Smooth muscle cell (in vitro differentiated cells): ENCODE results near the gene PCDHA1. TPM values are rescaled to one million over a fixed set of nuclear protein-coding genes. Genes with fewer than 3 reads are reported as not detected.
A peak's percentile ranks its signal among the peaks of the same experiment; 100 is the strongest.
"Not testable (repeated sequence)": the region's sequence is repeated elsewhere in the genome, so short reads cannot be mapped to it uniquely, and the experiment has no call there.

Experiments used
- DNase-seq: peaks from one replicate; lab custom pipeline; 2025; ENCODE audit not compliant: unreplicated experiment; lab: John Stamatoyannopoulos, UW
- H2AFZ ChIP-seq: fragments of 200-600 bp; sonication (generic); 2 replicates; pipeline ENCODE4 v1.6.0; 2016; ENCODE audit warnings: antibody characterized with exemption, low read depth, mild to moderate bottlenecking
- H3F3A ChIP-seq: fragments of 200-600 bp; sonication (generic); 2 replicates; pipeline ENCODE4 v1.6.0; 2017; ENCODE audit warnings: antibody characterized with exemption, low read depth
- H3K27ac ChIP-seq: fragments of 200-600 bp; sonication (generic); 2 replicates; pipeline ENCODE4 v1.5.1; 2016; ENCODE audit warnings: low read depth, mild to moderate bottlenecking
- H3K27me3 ChIP-seq: fragments of 200-600 bp; sonication (generic); 2 replicates; pipeline ENCODE4 v1.6.1; 2016; ENCODE audit warnings: low read depth, mild to moderate bottlenecking
- H3K36me3 ChIP-seq: fragments of 200-600 bp; sonication (generic); 2 replicates; pipeline ENCODE4 v1.5.1; 2016; ENCODE audit warnings: low read depth
- H3K4me1 ChIP-seq: fragments of 200-600 bp; sonication (generic); 2 replicates; pipeline ENCODE4 v1.5.1; 2016; ENCODE audit warnings: low read depth
- H3K4me2 ChIP-seq: fragments of 200-600 bp; sonication (generic); 2 replicates; pipeline ENCODE4 v1.6.0; 2016; ENCODE audit warnings: mild to moderate bottlenecking
- H3K4me3 ChIP-seq: fragments of 200-600 bp; sonication (generic); 2 replicates; pipeline ENCODE4 v1.5.1; 2016; ENCODE audit warnings: mild to moderate bottlenecking
- H3K79me2 ChIP-seq: fragments of 200-600 bp; sonication (generic); 2 replicates; pipeline ENCODE4 v1.6.0; 2016; ENCODE audit warnings: low read depth, mild to moderate bottlenecking
- H3K9ac ChIP-seq: fragments of 200-600 bp; sonication (generic); 2 replicates; pipeline ENCODE4 v1.6.0; 2016; ENCODE audit warnings: low read depth
- H3K9me3 ChIP-seq: fragments of 200-600 bp; sonication (generic); replicated peaks from 2 replicates; pipeline ENCODE4 v1.5.1; 2016; ENCODE audit warnings: low read depth
- H4K20me1 ChIP-seq: fragments of 200-600 bp; sonication (generic); 2 replicates; pipeline ENCODE4 v1.6.0; 2016; ENCODE audit warnings: low read depth
- CTCF ChIP-seq: fragments of 200-600 bp; sonication (generic); IDR thresholded peaks from 2 replicates; pipeline ENCODE4 v1.5.1; 2017; ENCODE audit warnings: borderline replicate concordance, mild to moderate bottlenecking, antibody characterized with exemption; ENCODE audit not compliant: insufficient read depth, poor library complexity, severe bottlenecking
- WGBS: methylation state at CpG from one replicate; pipeline ENCODE4 v1.1.7; 2016; ENCODE audit warnings: low lambda C conversion rate; 5-methylcytosine and 5-hydroxymethylcytosine counted together
- polyA plus RNA-seq: library from polyadenylated mRNA; unstranded; fragments of >200 nt; fragmentation: Nextera tagmentation; extraction: Ambion mirVana; gene quantifications from 2 replicates; pipeline ENCODE4 v1.2.1, GENCODE V29; 2016
- total RNA-seq: library from RNA; depleted of rRNA; stranded (reverse); fragments of >200 nt; gene quantifications from 2 replicates; pipeline ENCODE4 v1.2.3, GENCODE V29; 2014

Gene PCDHA1
- total and polyA plus RNA-seq, 2 experiments from 2014 or later: not detected

- Histone ChIP-seq H3K9ac (peak within 1 kb of the TSS; percentile 34), H3K4me2 (peak within 1 kb of the TSS; percentile 79), H3K4me3 (peak within 1 kb of the TSS; percentile 48), H2AFZ (peak within 1 kb of the TSS; percentile 72)
- WGBS: 53% methylated on average over 41 of the region's 48 CpGs
- H3K9me3 ChIP-seq, DNase-seq, H3F3A ChIP-seq, H3K79me2 ChIP-seq, H3K36me3 ChIP-seq, H3K27ac ChIP-seq, H4K20me1 ChIP-seq, H3K4me1 ChIP-seq, H3K27me3 ChIP-seq: not testable (repeated sequence)
- TF ChIP-seq CTCF: peak; percentile 13
Observed at GRCh38 chr5:140848139-140849102, 62.5 kb downstream of the PCDHA1 start, which contains the start of gene PCDHA9. Gene PCDHA9, plus strand, starts transcription at chr5:140848382. Its CDS starts 114 bp downstream, at chr5:140848496.

- H3K27me3 ChIP-seq, H3K9me3 ChIP-seq, DNase-seq, H2AFZ ChIP-seq, H3F3A ChIP-seq, H3K36me3 ChIP-seq, H3K9ac ChIP-seq, H3K4me1 ChIP-seq, H3K27ac ChIP-seq, H3K4me2 ChIP-seq, H3K79me2 ChIP-seq, H3K4me3 ChIP-seq, H4K20me1 ChIP-seq: not testable (repeated sequence)
- 98% methylated on average over 83 of the region's 101 CpGs for WGBS
Observed at GRCh38 chr5:140849831-140850634, 64.1 kb downstream of the PCDHA1 start.

GRCh38 chr5:140855772-140856674 is 70.1 kb downstream of the PCDHA1 start, which contains the start of gene PCDHA10:
Gene PCDHA10, plus strand, starts transcription at chr5:140855897. Its CDS starts 152 bp downstream, at chr5:140856049.
- Histone ChIP-seq H3K27ac (peak within 1 kb of the TSS; percentile 49), H3K36me3 (peaks cover 3% of the 10 kb centered on the region), H3K27me3 (no peaks in the 10 kb centered on the region), H3K9me3 (no peaks in the 10 kb centered on the region), H4K20me1 (no peaks in the 10 kb centered on the region), H3K4me2 (peak within 1 kb of the TSS; percentile 82), H3K4me1 (peaks cover 13% of the 10 kb centered on the region), H3K79me2 (peaks cover 24% of the 10 kb centered on the region), H3F3A (no peaks in the 10 kb centered on the region), H2AFZ (peak within 1 kb of the TSS; percentile 65), H3K9ac (peak within 1 kb of the TSS; percentile 49), H3K4me3 (peak within 1 kb of the TSS; percentile 65)
- DNase-seq: no peak
- 15% methylated on average over 44 of the region's 44 CpGs for WGBS
- TF ChIP-seq CTCF: peak; percentile 73
